Ureter (tissue), 1 donor: ENCODE measurements around the gene OTOF. TPM values are rescaled to one million over a fixed set of nuclear protein-coding genes. Genes with fewer than 3 reads are reported as not detected.

Source experiments
- DNase-seq: peaks from one replicate; pipeline ENCODE4 v3.0.0-alpha.2; 2020; ENCODE audit warnings: low spot score
- total RNA-seq: library from RNA; stranded (reverse); gene quantifications from one replicate; pipeline ENCODE4 v1.2.4, GENCODE V29; 2023
- donor health status: DM: yes; HTN: yes; CAD: no.

The OTOF gene
- total RNA-seq, 1 donor from 2014 or later, result 0.29 TPM

DNA sequence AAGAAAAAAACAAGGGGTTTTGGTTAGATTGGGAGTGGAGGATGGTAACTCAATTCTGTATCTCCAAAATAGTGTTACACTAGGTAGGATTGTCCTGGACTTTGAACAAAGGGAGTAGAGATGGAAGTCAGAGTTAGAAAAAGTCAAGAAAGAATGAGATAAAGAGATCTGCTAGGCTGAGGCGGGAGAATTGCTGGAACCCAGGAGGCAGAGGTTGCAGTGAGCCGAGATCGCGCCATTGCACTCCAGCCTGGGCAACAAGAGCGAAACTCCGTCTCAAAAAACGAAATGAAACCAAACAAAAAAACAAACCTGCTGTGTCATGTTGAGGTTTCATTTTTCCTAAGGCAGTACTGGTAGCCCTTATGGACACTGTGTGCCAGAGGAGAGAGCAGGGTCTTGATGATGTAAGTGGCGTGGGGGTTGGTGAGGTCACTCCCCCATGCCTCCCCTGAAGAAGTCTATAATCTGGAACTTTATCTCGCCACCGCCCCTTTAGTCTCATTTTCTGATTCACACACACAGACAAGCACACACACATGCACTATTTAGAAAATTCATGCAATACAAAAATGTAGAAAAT lies 65.7 kb downstream of the OTOF start:
- DNase-seq, result no peak

DNA sequence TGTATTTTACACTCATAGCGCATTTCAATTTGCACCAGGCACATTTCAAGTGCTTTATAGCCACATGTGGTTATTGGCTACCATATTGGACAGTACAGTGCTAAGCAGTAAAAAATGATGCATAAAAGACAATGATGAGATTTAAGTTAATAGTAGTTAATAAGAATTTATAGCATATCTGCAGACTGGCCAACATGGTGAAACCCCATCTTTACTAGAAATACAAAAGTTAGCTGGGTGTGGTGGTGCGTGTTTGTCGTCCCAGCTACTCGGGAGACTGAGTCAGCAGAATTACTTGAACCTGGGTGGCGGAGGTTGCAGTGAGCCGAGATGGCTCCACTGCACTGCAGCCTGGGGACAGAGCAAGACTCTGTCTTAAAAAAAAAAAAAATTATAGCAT lies 66.5 kb downstream of the OTOF start:
- no peak for DNase-seq

GRCh38 chr2:26410764-26411243 lies 67.1 kb downstream of the OTOF start:
- DNase-seq, result no peak

DNA sequence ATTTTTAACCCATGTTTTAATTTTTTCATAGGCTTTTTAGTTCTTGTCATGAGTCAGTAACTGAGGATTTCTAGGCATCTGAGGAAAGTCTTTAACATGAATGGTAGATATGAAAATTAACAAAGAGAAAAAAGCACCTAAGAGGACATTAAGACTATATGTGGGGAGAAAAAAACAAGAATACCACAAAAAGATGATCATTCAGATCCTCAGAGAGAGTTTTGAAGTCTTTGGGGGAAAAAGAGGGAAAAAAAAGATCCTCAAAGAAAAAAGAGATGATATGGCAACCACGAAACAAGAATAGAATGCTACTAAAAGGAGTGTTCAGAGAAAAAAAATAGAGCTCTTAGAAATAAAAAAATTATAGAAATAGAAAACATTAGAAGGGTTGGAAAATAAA lies 68.1 kb downstream of the OTOF start:
- DNase-seq, result no peak

- no peak for DNase-seq
Observed at GRCh38 chr2:26407526-26407925, 70.4 kb downstream of the OTOF start.

Other genes with a start within 250 kb of the OTOF start
- 154 TPM for gene HADHA, start 233.5 kb downstream of the OTOF start, total RNA-seq
- gene HADHB, start 233.2 kb downstream of the OTOF start, total RNA-seq, result 151 TPM
- 35.7 TPM for gene SELENOI, start 132.0 kb downstream of the OTOF start, total RNA-seq
- 0.89 TPM for gene ADGRF3, start 131.3 kb downstream of the OTOF start, total RNA-seq
- gene DRC1, start 76.2 kb downstream of the OTOF start, total RNA-seq, result not detected
- gene CIB4, start 163.2 kb upstream of the OTOF start, total RNA-seq, result not detected
- 9.2 TPM for gene KCNK3, start 214.6 kb upstream of the OTOF start, total RNA-seq